Esophagus squamous epithelium (tissue), 5 donors: ENCODE data around the gene LMOD3. TPM values are rescaled to one million over a fixed set of nuclear protein-coding genes. Genes with fewer than 3 reads are reported as not detected.

Experiments
- DNase-seq: peaks from one replicate; lab custom pipeline; 2025; lab: John Stamatoyannopoulos, UW
- H3K27ac ChIP-seq, 4 donors: fragments of 200-600 bp; sonication (generic); one replicate each; pipeline ENCODE4 v1.5.1; 2016 to 2019; ENCODE audit warnings: mild to moderate bottlenecking in 1 of 4
- H3K27me3 ChIP-seq, 4 donors: fragments of 200-600 bp; sonication (generic); 1 replicate in 3 of 4; 2 replicates in 1 of 4; pipeline versions ENCODE4 v1.5.1 to v1.6.0; 2017 to 2021; ENCODE audit warnings: antibody characterized with exemption in 1 of 4
- H3K36me3 ChIP-seq, 3 donors: fragments of 200-600 bp; sonication (generic); one replicate each; pipeline ENCODE4 v1.5.1; 2016 to 2019
- H3K4me1 ChIP-seq, 3 donors: fragments of 200-600 bp; sonication (generic); one replicate each; pipeline ENCODE4 v1.5.1; 2017 to 2019
- H3K4me3 ChIP-seq, 4 donors: fragments of 200-600 bp; sonication (generic); 1 replicate in 3 of 4; 2 replicates in 1 of 4; pipeline ENCODE4 v1.5.1; 2016 to 2019; ENCODE audit warnings: mild to moderate bottlenecking in 2 of 4, moderate library complexity in 1 of 4
- H3K9me3 ChIP-seq, 3 donors: fragments of 200-600 bp; sonication (generic); one replicate each; pipeline ENCODE4 v1.5.1; 2016 to 2019
- POLR2A ChIP-seq, 4 donors: fragments of 450-650 bp; IDR thresholded peaks; one replicate each; pipeline ENCODE4 v1.6.1; 2017; ENCODE audit warnings: antibody characterized with exemption in 4 of 4, mild to moderate bottlenecking in 4 of 4, moderate library complexity in 3 of 4
- WGBS, 2 donors: methylation state at CpG; one replicate each; pipeline ENCODE4 v1.1.5; 2018; 5-methylcytosine and 5-hydroxymethylcytosine counted together
- intact Hi-C: fragments of 100-400 bp; cut with DNase I; formaldehyde crosslinking; loops from one replicate; pipeline ENCODE4 v1.15.0; 2022
- total RNA-seq, 4 donors: library from RNA; depleted of rRNA; stranded (reverse); fragments of >200 nt; gene quantifications; one replicate each; pipeline ENCODE4 v1.1.0, GENCODE V29; 2016
- TF ChIP-seq, protein P1 (sequence below), 6 experiments: fragments of 450-650 bp in 4 of 6; fragments of 200-600 bp in 2 of 6; sonication (generic) in 2 of 6; IDR thresholded peaks; one replicate each; pipeline ENCODE4 v1.5.1; 2016 to 2019; ENCODE audit warnings: antibody characterized with exemption in 6 of 6, mild to moderate bottlenecking in 4 of 6, moderate library complexity in 4 of 6
- donor health status: DM: yes; HTN: yes; CAD: no.

Gene LMOD3
- total RNA-seq, 4 donors from 2014 or later = under 0.01 TPM; not detected in 3

DNA sequence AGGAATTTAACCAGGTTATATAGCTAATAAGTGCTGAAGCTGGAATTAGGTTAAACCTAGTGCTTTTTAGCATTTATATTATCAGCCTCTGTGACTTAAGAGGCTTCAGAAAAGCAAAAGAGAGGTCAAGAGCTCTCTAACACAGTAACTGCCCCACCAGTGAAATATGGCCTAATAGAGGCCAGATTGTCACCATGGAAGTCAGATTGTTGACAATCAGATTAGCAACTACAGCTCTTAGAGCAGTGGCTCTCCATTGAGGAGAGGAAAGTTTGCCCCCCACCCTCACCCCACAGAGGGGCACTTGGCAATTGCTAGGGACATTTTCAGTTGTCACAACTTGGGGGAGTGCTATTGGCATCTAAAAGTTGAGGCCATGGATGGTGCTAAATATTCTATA lies 23.3 kb upstream of the LMOD3 start:
- H3K4me1 ChIP-seq = no peaks in the 10 kb centered on the region
- intact Hi-C loops = no loop called here
- TF ChIP-seq, protein P1, sequence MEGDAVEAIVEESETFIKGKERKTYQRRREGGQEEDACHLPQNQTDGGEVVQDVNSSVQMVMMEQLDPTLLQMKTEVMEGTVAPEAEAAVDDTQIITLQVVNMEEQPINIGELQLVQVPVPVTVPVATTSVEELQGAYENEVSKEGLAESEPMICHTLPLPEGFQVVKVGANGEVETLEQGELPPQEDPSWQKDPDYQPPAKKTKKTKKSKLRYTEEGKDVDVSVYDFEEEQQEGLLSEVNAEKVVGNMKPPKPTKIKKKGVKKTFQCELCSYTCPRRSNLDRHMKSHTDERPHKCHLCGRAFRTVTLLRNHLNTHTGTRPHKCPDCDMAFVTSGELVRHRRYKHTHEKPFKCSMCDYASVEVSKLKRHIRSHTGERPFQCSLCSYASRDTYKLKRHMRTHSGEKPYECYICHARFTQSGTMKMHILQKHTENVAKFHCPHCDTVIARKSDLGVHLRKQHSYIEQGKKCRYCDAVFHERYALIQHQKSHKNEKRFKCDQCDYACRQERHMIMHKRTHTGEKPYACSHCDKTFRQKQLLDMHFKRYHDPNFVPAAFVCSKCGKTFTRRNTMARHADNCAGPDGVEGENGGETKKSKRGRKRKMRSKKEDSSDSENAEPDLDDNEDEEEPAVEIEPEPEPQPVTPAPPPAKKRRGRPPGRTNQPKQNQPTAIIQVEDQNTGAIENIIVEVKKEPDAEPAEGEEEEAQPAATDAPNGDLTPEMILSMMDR (IDR thresholded peaks at IDR 0.05) = no peak
- TF ChIP-seq POLR2A (IDR thresholded peaks at IDR 0.05) = no peak
- H3K36me3 ChIP-seq = no peaks in the 10 kb centered on the region
- no peaks in the 10 kb centered on the region for H3K27me3 ChIP-seq
- H3K27ac ChIP-seq = no peak overlapping the region
- no peaks in the 10 kb centered on the region for H3K9me3 ChIP-seq
- no peak overlapping the region for H3K4me3 ChIP-seq
- no peak for DNase-seq

DNA sequence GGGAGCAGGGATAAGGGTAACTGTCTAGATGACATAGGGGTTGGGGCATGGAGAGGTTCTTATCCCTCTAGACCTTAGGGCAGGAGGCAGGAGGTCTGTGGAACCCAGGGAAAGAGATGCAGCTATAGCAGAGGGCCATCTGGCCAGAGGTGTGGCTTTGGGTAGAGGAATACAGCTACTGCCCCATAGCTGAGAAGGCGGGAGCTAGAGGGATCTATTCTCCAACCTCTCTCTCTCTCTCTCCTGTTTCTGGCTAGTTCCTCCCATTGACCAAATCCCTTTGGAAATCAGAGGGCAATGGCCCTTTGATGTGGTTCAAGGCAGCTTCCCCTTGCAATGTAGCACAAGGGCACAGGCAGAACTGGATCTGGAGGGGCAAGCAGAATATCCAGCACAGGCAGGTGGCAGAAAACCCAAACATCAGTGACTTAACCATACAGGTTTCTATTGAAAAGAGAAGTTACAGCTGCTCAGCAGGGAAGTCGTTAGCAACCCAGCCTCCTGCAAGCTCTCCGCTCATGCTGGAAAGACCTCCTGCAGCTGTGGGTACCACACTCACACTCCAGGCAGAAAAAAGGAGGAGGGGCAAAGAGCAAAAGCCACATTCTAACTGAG lies 22.3 kb upstream of the LMOD3 start:
- WGBS, 2 donors = 78 to 86% methylated on average over 2 to 3 of the region's 3 CpGs

DNA sequence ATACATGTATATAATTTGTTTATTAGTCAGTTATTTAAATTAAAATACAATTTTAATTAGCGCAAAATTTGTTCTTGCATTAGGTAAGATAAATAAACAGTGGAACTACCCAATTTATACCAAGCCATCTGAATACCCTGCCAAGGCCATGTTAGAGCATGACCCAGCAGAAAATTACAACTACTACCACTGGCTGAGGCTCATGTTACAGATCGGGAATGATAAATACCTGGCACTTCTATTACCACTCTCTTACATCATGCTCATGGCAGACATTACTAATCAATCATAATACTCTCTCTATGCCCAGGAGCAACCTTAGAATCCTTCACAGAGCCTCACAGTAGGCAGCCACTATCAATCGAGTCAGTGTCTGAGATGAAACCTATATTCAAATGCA lies 21.2 kb upstream of the LMOD3 start:
- TF ChIP-seq, protein P1 (IDR thresholded peaks at IDR 0.05) = no peak
- TF ChIP-seq POLR2A (IDR thresholded peaks at IDR 0.05) = no peak
- Histone ChIP-seq H3K27me3 (no peaks in the 10 kb centered on the region), H3K9me3 (no peaks in the 10 kb centered on the region), H3K4me3 (no peak overlapping the region), H3K27ac (no peak overlapping the region), H3K36me3 (no peaks in the 10 kb centered on the region), H3K4me1 (no peaks in the 10 kb centered on the region)
- intact Hi-C loops = no loop called here
- DNase-seq = no peak
- 69 to 70% methylated on average over 3 of the region's 3 CpGs for WGBS, 2 donors

More for the DNA sequence above, 22.3 kb upstream of the LMOD3 start:
- H3K27me3 ChIP-seq = no peaks in the 10 kb centered on the region
- intact Hi-C loops = no loop called here
- no peak for DNase-seq
- H3K9me3 ChIP-seq = no peaks in the 10 kb centered on the region
- H3K36me3 ChIP-seq = no peaks in the 10 kb centered on the region
- H3K4me3 ChIP-seq = no peak overlapping the region
- TF ChIP-seq POLR2A (IDR thresholded peaks at IDR 0.05) = no peak
- TF ChIP-seq, protein P1 (IDR thresholded peaks at IDR 0.05) = no peak
- no peaks in the 10 kb centered on the region for H3K4me1 ChIP-seq
- H3K27ac ChIP-seq = no peak overlapping the region

DNA sequence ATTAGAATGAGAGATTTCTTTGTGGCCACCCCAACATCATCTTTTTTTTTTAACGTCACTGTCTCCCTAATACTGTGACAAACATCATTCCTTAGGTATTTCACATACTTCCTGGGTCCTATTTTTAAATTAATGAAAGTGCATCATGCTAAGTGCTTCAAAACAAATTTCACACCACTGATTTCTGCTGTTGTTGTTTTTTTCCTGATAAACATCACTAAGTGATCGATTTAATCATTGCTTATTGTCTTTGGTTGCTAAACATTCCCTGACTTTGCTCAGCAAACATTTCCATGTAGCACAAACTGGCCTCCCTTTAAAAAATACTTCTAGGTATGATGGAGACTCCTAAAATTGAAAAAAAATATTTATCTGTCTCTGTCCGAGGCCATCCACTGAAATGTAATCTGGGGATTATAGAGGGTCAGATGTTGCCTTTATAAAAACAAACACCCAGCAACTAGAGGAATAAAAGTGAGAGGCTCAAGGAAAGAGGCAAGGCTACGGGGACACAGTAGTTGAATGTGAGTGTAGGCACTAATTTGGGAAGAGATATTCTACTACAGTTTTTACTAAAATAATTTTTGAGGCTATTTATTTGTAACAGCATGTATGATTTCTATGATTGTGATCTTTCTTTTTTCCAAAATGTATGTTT lies 20.5 kb upstream of the LMOD3 start:
- intact Hi-C loops = no loop called here
- 55 to 60% methylated on average over 4 of the region's 4 CpGs for WGBS, 2 donors
- DNase-seq = no peak

DNA sequence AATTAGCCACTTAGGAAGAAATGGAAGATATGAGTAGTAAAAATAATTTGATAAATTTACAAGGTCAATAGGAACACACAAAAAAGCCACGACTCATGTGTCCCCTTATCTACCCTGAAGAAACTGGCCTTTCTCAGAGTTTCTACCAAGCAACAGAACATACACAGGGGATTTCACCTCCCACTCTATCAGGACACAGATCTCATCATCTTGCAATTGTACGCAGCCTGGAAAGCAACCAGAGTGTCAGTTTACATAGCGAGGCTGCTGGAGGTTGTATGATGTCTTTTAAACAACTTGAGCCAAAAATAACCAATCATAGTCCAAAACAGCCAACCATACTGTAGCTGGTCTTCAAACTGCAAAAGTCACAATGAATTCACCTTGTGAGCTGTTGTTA lies 19.7 kb upstream of the LMOD3 start:
- intact Hi-C loops = no loop called here
- Histone ChIP-seq H3K9me3 (no peaks in the 10 kb centered on the region), H3K4me1 (no peaks in the 10 kb centered on the region), H3K27ac (no peak overlapping the region), H3K27me3 (no peaks in the 10 kb centered on the region), H3K36me3 (no peaks in the 10 kb centered on the region), H3K4me3 (no peak overlapping the region)
- no peak for TF ChIP-seq POLR2A (IDR thresholded peaks at IDR 0.05)
- TF ChIP-seq, protein P1 (IDR thresholded peaks at IDR 0.05) = no peak
- 29 to 47% methylated on average over 3 of the region's 3 CpGs for WGBS, 2 donors
- no peak for DNase-seq

More for the DNA sequence above, 20.5 kb upstream of the LMOD3 start:
- Histone ChIP-seq H3K27ac (no peak overlapping the region), H3K27me3 (no peaks in the 10 kb centered on the region), H3K36me3 (no peaks in the 10 kb centered on the region), H3K4me1 (no peaks in the 10 kb centered on the region), H3K9me3 (no peaks in the 10 kb centered on the region), H3K4me3 (no peak overlapping the region)
- TF ChIP-seq, protein P1 (IDR thresholded peaks at IDR 0.05) = no peak
- no peak for TF ChIP-seq POLR2A (IDR thresholded peaks at IDR 0.05)
